Caco-2 (cell line): ENCODE data around the gene OR10J5. TPM values are rescaled to one million over a fixed set of nuclear protein-coding genes. Genes with fewer than 3 reads are reported as not detected.

Source experiments
- BruUV-seq: library from RNA; stranded (reverse); fragments of 400-500 nt; replicated peaks from 2 replicates; lab custom pipeline; 2021; lab: Mats Ljungman, UMichigan
- CTCF ChIA-PET: fragments of 300-600 bp; sonication (Branson Sonifier 250); formaldehyde crosslinking; loops from one replicate; lab custom pipeline; 2022; ENCODE audit warnings: antibody characterized with exemption; lab: Charles Lee
- POLR2A ChIA-PET: fragments of 300-600 bp; sonication (Branson Sonifier 250); formaldehyde crosslinking; loops from one replicate; lab custom pipeline; 2022; ENCODE audit warnings: antibody characterized with exemption; lab: Charles Lee
- DNase-seq, 2 experiments: peaks; one replicate each; pipeline versions ENCODE4 v3.0.0 to v3.0.0-alpha.2; 2020 to 2022
- H3K27me3 ChIP-seq: replicated peaks from 2 replicates; pipeline ENCODE4 v1.6.0; 2011; ENCODE audit warnings: low read length; ENCODE audit not compliant: control insufficient read depth, insufficient read depth
- H3K36me3 ChIP-seq: 2 replicates; pipeline ENCODE4 v1.5.1; 2011; ENCODE audit warnings: low read length; ENCODE audit not compliant: control insufficient read depth, insufficient read depth
- H3K4me1 ChIP-seq: fragments of 250-450 bp; sonication (Bioruptor Pico); 2 replicates; pipeline ENCODE4 v1.5.1; 2020; ENCODE audit warnings: mild to moderate bottlenecking
- H3K4me3 ChIP-seq: 2 replicates; pipeline ENCODE4 v1.5.1; 2011; ENCODE audit warnings: low read depth, mild to moderate bottlenecking, control low read depth, low read length
- H3K9me3 ChIP-seq: fragments of 250-450 bp; sonication (Bioruptor Pico); 2 replicates; pipeline ENCODE4 v1.5.1; 2020; ENCODE audit warnings: mild to moderate bottlenecking, moderate library complexity
- H3K27ac Mint-ChIP-seq: one replicate; pipeline ENCODE4 v1.8.0; 2022; ENCODE audit warnings: mixed read lengths; ENCODE audit not compliant: unreplicated experiment
- H3K27me3 Mint-ChIP-seq: one replicate; pipeline ENCODE4 v1.8.0; 2022; ENCODE audit warnings: mixed read lengths; ENCODE audit not compliant: insufficient read depth, unreplicated experiment
- H3K36me3 Mint-ChIP-seq: one replicate; pipeline ENCODE4 v1.8.0; 2022; ENCODE audit warnings: mild to moderate bottlenecking, mixed read lengths; ENCODE audit not compliant: insufficient read depth, unreplicated experiment
- H3K4me1 Mint-ChIP-seq: one replicate; pipeline ENCODE4 v1.8.0; 2022; ENCODE audit warnings: low read depth, mixed read lengths; ENCODE audit not compliant: unreplicated experiment
- H3K4me3 Mint-ChIP-seq: one replicate; pipeline ENCODE4 v1.8.0; 2022; ENCODE audit warnings: mild to moderate bottlenecking, moderate library complexity, mixed read lengths; ENCODE audit not compliant: unreplicated experiment
- H3K9me3 Mint-ChIP-seq: one replicate; pipeline ENCODE4 v1.8.0; 2022; ENCODE audit warnings: mixed read lengths; ENCODE audit not compliant: unreplicated experiment
- CTCF ChIP-seq, 2 experiments: fragments of 200-600 bp in 1 of 2; IDR thresholded peaks; 1 replicate in 1 of 2; 2 replicates in 1 of 2; pipeline versions ENCODE4 v1.5.1 to v1.8.0; 2011 to 2022; ENCODE audit warnings: antibody characterized with exemption in 1 of 2, control low read depth in 1 of 2, inconsistent platforms in 1 of 2, low read depth in 1 of 2, low read length in 1 of 2, mild to moderate bottlenecking in 1 of 2, moderate library complexity in 1 of 2; ENCODE audit not compliant: insufficient read depth in 1 of 2, severe bottlenecking in 1 of 2, unreplicated experiment in 1 of 2
- intact Hi-C: fragments of 100-400 bp; cut with micrococcal nuclease; formaldehyde crosslinking; loops from one replicate; pipeline ENCODE4 v1.10.0; 2022; ENCODE audit not compliant: unreplicated experiment
- total RNA-seq: library from RNA; stranded (reverse); gene quantifications from 2 replicates; pipeline ENCODE4 v1.2.3, GENCODE V29; 2022

Gene OR10J5
- total RNA-seq, 1 experiment from 2014 or later = not detected

GRCh38 chr1:159554696-159555095, 18.9 kb upstream of the OR10J5 start:
- H3K4me3 Mint-ChIP-seq = no peak overlapping the region
- H3K4me1 ChIP-seq = no peaks in the 10 kb centered on the region
- no peaks in the 10 kb centered on the region for H3K36me3 Mint-ChIP-seq
- BruUV-seq = no TSS peak
- intact Hi-C loops = no loop called here
- no peak for TF ChIP-seq CTCF (IDR thresholded peaks at IDR 0.05; ENCODE audit: insufficient read depth in 1 of 2, low read depth in 1 of 2, low read length in 1 of 2, severe bottlenecking in 1 of 2, unreplicated experiment in 1 of 2)
- ChIA-PET POLR2A (no interaction called here), CTCF (no interaction called here)
- DNase-seq = no peak
- no peak overlapping the region for H3K4me3 ChIP-seq
- no peaks in the 10 kb centered on the region for H3K27me3 ChIP-seq
- H3K27me3 Mint-ChIP-seq = peaks cover 4% of the 10 kb centered on the region
- H3K9me3 Mint-ChIP-seq = peaks cover 6% of the 10 kb centered on the region
- H3K27ac Mint-ChIP-seq = no peak overlapping the region
- no peaks in the 10 kb centered on the region for H3K9me3 ChIP-seq
- no peaks in the 10 kb centered on the region for H3K36me3 ChIP-seq
- H3K4me1 Mint-ChIP-seq = no peaks in the 10 kb centered on the region

- TF ChIP-seq CTCF (IDR thresholded peaks at IDR 0.05; ENCODE audit: insufficient read depth in 1 of 2, low read depth in 1 of 2, low read length in 1 of 2, severe bottlenecking in 1 of 2, unreplicated experiment in 1 of 2) = no peak
- Histone ChIP-seq H3K27me3 (no peaks in the 10 kb centered on the region), H3K36me3 (no peaks in the 10 kb centered on the region), H3K9me3 (no peaks in the 10 kb centered on the region), H3K4me1 (no peaks in the 10 kb centered on the region), H3K4me3 (no peak overlapping the region)
- no peak overlapping the region for H3K4me3 Mint-ChIP-seq
- peaks cover 4% of the 10 kb centered on the region for H3K27me3 Mint-ChIP-seq
- no TSS peak for BruUV-seq
- H3K27ac Mint-ChIP-seq = no peak overlapping the region
- no peaks in the 10 kb centered on the region for H3K4me1 Mint-ChIP-seq
- H3K9me3 Mint-ChIP-seq = peaks cover 6% of the 10 kb centered on the region
- intact Hi-C loops = no loop called here
- ChIA-PET CTCF (no interaction called here), POLR2A (no interaction called here)
- DNase-seq = no peak
- no peaks in the 10 kb centered on the region for H3K36me3 Mint-ChIP-seq
These were observed 18.5 kb upstream of the OR10J5 start for GRCh38 chr1:159554261-159554660.

- ChIA-PET POLR2A (no interaction called here), CTCF (no interaction called here)
- no peaks in the 10 kb centered on the region for H3K4me1 ChIP-seq
- H3K27me3 ChIP-seq = no peaks in the 10 kb centered on the region
- H3K27ac Mint-ChIP-seq = no peak overlapping the region
- no peak for TF ChIP-seq CTCF (IDR thresholded peaks at IDR 0.05; ENCODE audit: insufficient read depth in 1 of 2, low read depth in 1 of 2, low read length in 1 of 2, severe bottlenecking in 1 of 2, unreplicated experiment in 1 of 2)
- no TSS peak for BruUV-seq
- intact Hi-C loops = no loop called here
- H3K4me1 Mint-ChIP-seq = no peaks in the 10 kb centered on the region
- H3K36me3 Mint-ChIP-seq = no peaks in the 10 kb centered on the region
- H3K4me3 ChIP-seq = no peak overlapping the region
- no peak overlapping the region for H3K4me3 Mint-ChIP-seq
- H3K36me3 ChIP-seq = no peaks in the 10 kb centered on the region
- no peak for DNase-seq
- no peaks in the 10 kb centered on the region for H3K9me3 ChIP-seq
- H3K9me3 Mint-ChIP-seq = no peaks in the 10 kb centered on the region
- H3K27me3 Mint-ChIP-seq = peaks cover 7% of the 10 kb centered on the region
These were observed 12.3 kb upstream of the OR10J5 start for GRCh38 chr1:159548126-159548525.
